HepG2 (cell line): ENCODE measurements around the gene PLEKHH3. TPM values are rescaled to one million over a fixed set of nuclear protein-coding genes. Genes with fewer than 3 reads are reported as not detected.

ENCODE experiments used
- ATAC-seq: fragments of 200-7000 bp; cut with Tn5 transposase; 3 replicates; pipeline ENCODE4 v1.9.1; 2020; ENCODE audit warnings: mild to moderate bottlenecking, moderate library complexity
- BruUV-seq: library from RNA; stranded (reverse); fragments of 400-500 nt; replicated peaks from 2 replicates; lab custom pipeline; 2021; lab: Mats Ljungman, UMichigan
- CTCF ChIA-PET: fragments of 300-600 bp; formaldehyde crosslinking; extraction: SDS; loops from one replicate; lab custom pipeline; 2021; ENCODE audit warnings: low total read pairs, inconsistent platforms, low intra/inter-chr PET ratio; lab: Yijun Ruan, JAX
- POLR2A ChIA-PET: fragments of 350-600 bp; sonication (Branson Sonifier 250); formaldehyde crosslinking; loops from one replicate; lab custom pipeline; 2020; ENCODE audit warnings: antibody characterized with exemption, inconsistent platforms; lab: Yijun Ruan, JAX
- DNase-seq: peaks from one replicate; pipeline ENCODE4 v3.0.0-alpha.2; 2015; ENCODE audit warnings: low spot score
- FAIRE-seq: peaks from 3 replicates; lab custom pipeline; 2011; peaks lifted over from hg19 to GRCh38; lab: Jason Lieb, UNC
- H2AFZ ChIP-seq: one replicate; pipeline ENCODE4 v1.6.1; 2011; ENCODE audit warnings: low read length, inconsistent platforms
- H3K27ac ChIP-seq: fragments of 300-600 bp; 3 replicates; pipeline ENCODE4 v1.8.0; 2011; ENCODE audit warnings: mixed run types, mild to moderate bottlenecking, mixed read lengths, low read length, inconsistent platforms; ENCODE audit not compliant: insufficient read depth; ENCODE audit errors: extremely low read length
- H3K27me3 ChIP-seq, 2 experiments: fragments of 200-600 bp in 1 of 2; 2 replicates in 1 of 2; 3 replicates in 1 of 2; pipeline versions ENCODE4 v1.6.0 to v1.8.0; 2011; ENCODE audit warnings: low read length in 2 of 2, mild to moderate bottlenecking in 2 of 2, moderate library complexity in 2 of 2, inconsistent platforms in 1 of 2; ENCODE audit not compliant: insufficient read depth in 2 of 2, control insufficient read depth in 1 of 2
- H3K36me3 ChIP-seq, 2 experiments: fragments of 200-600 bp in 1 of 2; replicated peaks in 1 of 2; 2 replicates in 1 of 2; 3 replicates in 1 of 2; pipeline versions ENCODE4 v1.5.1 to v1.8.0; 2011; ENCODE audit warnings: low read length in 2 of 2, inconsistent platforms in 1 of 2; ENCODE audit not compliant: insufficient read depth in 2 of 2, control insufficient read depth in 1 of 2
- H3K4me1 ChIP-seq: 2 replicates; pipeline ENCODE4 v1.5.1; 2012; ENCODE audit warnings: low read length, inconsistent platforms; ENCODE audit not compliant: insufficient read depth
- H3K4me2 ChIP-seq: 2 replicates; pipeline ENCODE4 v1.6.0; 2011; ENCODE audit warnings: low read depth, low read length, inconsistent platforms
- H3K4me3 ChIP-seq, 3 experiments: fragments of 200-600 bp in 1 of 3; sonication (generic), shearing (Covaris generic) in 1 of 3; replicated peaks in 1 of 3; 2 replicates each; pipeline ENCODE4 v1.5.1; 2011 to 2016; ENCODE audit warnings: low read length in 3 of 3, inconsistent platforms in 2 of 3, low read depth in 2 of 3, mild to moderate bottlenecking in 2 of 3, control low read depth in 1 of 3, mixed read lengths in 1 of 3; ENCODE audit not compliant: insufficient read depth in 1 of 3
- H3K79me2 ChIP-seq: one replicate; pipeline ENCODE4 v1.6.1; 2011; ENCODE audit warnings: low read length, inconsistent platforms; ENCODE audit not compliant: insufficient read depth
- H3K9ac ChIP-seq: 2 replicates; pipeline ENCODE4 v1.6.0; 2011; ENCODE audit warnings: mild to moderate bottlenecking, low read depth, low read length, inconsistent platforms; ENCODE audit not compliant: insufficient read depth
- H3K9me3 ChIP-seq: 2 replicates; pipeline ENCODE4 v1.5.1; 2012; ENCODE audit warnings: mild to moderate bottlenecking, low read length
- H4K20me1 ChIP-seq: 2 replicates; pipeline ENCODE4 v1.6.0; 2011; ENCODE audit warnings: inconsistent platforms, mild to moderate bottlenecking, low read length, moderate library complexity; ENCODE audit not compliant: insufficient read depth
- AKNA ChIP-seq: sonication (generic); formaldehyde crosslinking; IDR thresholded peaks from 2 replicates; pipeline ENCODE4 v1.4.0; 2020; ENCODE audit warnings: missing genetic modification reagents, borderline replicate concordance
- BORCS8-MEF2B ChIP-seq: sonication (generic); formaldehyde crosslinking; IDR thresholded peaks from 2 replicates; pipeline ENCODE4 v1.8.0; 2022; ENCODE audit warnings: mild to moderate bottlenecking, missing genetic modification reagents
- FOXK2 ChIP-seq: fragments of 450-650 bp; IDR thresholded peaks from 2 replicates; pipeline ENCODE4 v1.6.1; 2016
- KDM5A ChIP-seq: fragments of 200-600 bp; sonication (generic); IDR thresholded peaks from 2 replicates; pipeline ENCODE4 v1.7.0; 2018; ENCODE audit warnings: antibody characterized with exemption, mild to moderate bottlenecking, low read length, borderline replicate concordance
- KLF9 ChIP-seq: IDR thresholded peaks from 2 replicates; pipeline ENCODE4 v1.6.1; 2016; ENCODE audit warnings: low read depth
- NFE2L1 ChIP-seq: sonication (generic); formaldehyde crosslinking; IDR thresholded peaks from 2 replicates; pipeline ENCODE4 v1.4.0; 2020; ENCODE audit warnings: missing genetic modification reagents, mild to moderate bottlenecking, borderline replicate concordance
- REL ChIP-seq: sonication (generic); formaldehyde crosslinking; conservative IDR thresholded peaks from 2 replicates; pipeline ENCODE4 v1.8.0; 2022; ENCODE audit warnings: mild to moderate bottlenecking, missing genetic modification reagents, moderate library complexity
- RFXAP ChIP-seq: sonication (generic); formaldehyde crosslinking; IDR thresholded peaks from 2 replicates; pipeline ENCODE4 v1.4.0; 2020; ENCODE audit warnings: missing genetic modification reagents, borderline replicate concordance
- SKI ChIP-seq: fragments of 450-650 bp; IDR thresholded peaks from one replicate; pipeline ENCODE4 v1.6.1; 2018; ENCODE audit warnings: mild to moderate bottlenecking; ENCODE audit not compliant: partially characterized antibody
- ZNF562 ChIP-seq: sonication (generic); formaldehyde crosslinking; IDR thresholded peaks from 2 replicates; pipeline ENCODE4 v1.8.0; 2022; ENCODE audit warnings: missing genetic modification reagents, borderline replicate concordance
- ZNF772 ChIP-seq: sonication (generic); formaldehyde crosslinking; IDR thresholded peaks from 2 replicates; pipeline ENCODE4 v1.5.0; 2020; ENCODE audit warnings: mild to moderate bottlenecking, missing genetic modification reagents
- WGBS: methylation state at CpG from one replicate; pipeline ENCODE4 v1.1.6; 2017; ENCODE audit warnings: low lambda C conversion rate; 5-methylcytosine and 5-hydroxymethylcytosine counted together
- in situ Hi-C: cut with HindIII; loops from 2 replicates; pipeline ENCODE4 v1.10.0; 2017; ENCODE audit warnings: low pct_unique_long_range_greater_than_20kb; ENCODE audit not compliant: extremely low pct_ligation_motif_present
- intact Hi-C: fragments of 100-400 bp; cut with micrococcal nuclease; formaldehyde crosslinking; loops from one replicate; pipeline ENCODE4 v1.10.0; 2022; ENCODE audit not compliant: unreplicated experiment
- polyA plus RNA-seq, 8 experiments: library from polyadenylated mRNA; depleted of rRNA in 3 of 8; stranded (reverse) in 7 of 8; unstranded in 1 of 8; fragments of >200 nt; fragmentation: Illumina TruSeq in 4 of 8; extraction: Trizol in 4 of 8; gene quantifications; 2 replicates each; pipeline versions ENCODE4 v1.2.1 to v1.2.3, GENCODE V29; 2011 to 2016; ENCODE audit warnings: low read depth in 4 of 8, missing spikeins in 1 of 8, mixed read lengths in 1 of 8; ENCODE audit not compliant: insufficient read depth in 1 of 8
- total RNA-seq, 5 experiments: library from RNA; depleted of rRNA; stranded (reverse); fragments of >200 nt; fragmentation: Illumina TruSeq; extraction: Trizol; gene quantifications; 2 replicates each; pipeline ENCODE4 v1.2.3, GENCODE V29; 2016; ENCODE audit warnings: low read depth in 1 of 5

The PLEKHH3 gene
- total and polyA plus RNA-seq, 2 of the 13 experiments (the other 11 are each of a cell fraction or from before 2014, with no cell fraction given), result 6.0 to 19.9 TPM

- no peak for TF ChIP-seq AKNA (CRISPR knock-in tag)
- TF ChIP-seq SKI, result no peak
- TF ChIP-seq ZNF772 (CRISPR knock-in tag), result no peak
- no peak for TF ChIP-seq KDM5A
- no peak for TF ChIP-seq NFE2L1 (CRISPR knock-in tag)
- no peak for TF ChIP-seq FOXK2
Measured at GRCh38 chr17:42694524-42694923, 17.7 kb upstream of the PLEKHH3 start (continued).

- ChIA-PET POLR2A (no interaction called here), CTCF (no interaction called here)
- in situ Hi-C loops, result no loop called here
- ATAC-seq, result no peak
- peaks cover 3 to 5% of the 10 kb centered on the region in 2 experiments; a peak in 4 of 5 replicates for H3K36me3 ChIP-seq
- no peaks in the 10 kb centered on the region for H3K4me1 ChIP-seq
- H4K20me1 ChIP-seq, result no peaks in the 10 kb centered on the region
- BruUV-seq, result no TSS peak
- 77% methylated on average over 6 of the region's 11 CpGs for WGBS
- FAIRE-seq, result no peak
- no peak overlapping the region for H3K4me2 ChIP-seq
- no peak overlapping the region for H2AFZ ChIP-seq
- intact Hi-C loops, result no loop called here
- H3K9ac ChIP-seq, result no peak overlapping the region
- H3K27me3 ChIP-seq, result no peaks in the 10 kb centered on the region
- DNase-seq, result no peak
- H3K79me2 ChIP-seq, result no peaks in the 10 kb centered on the region
- no peaks in the 10 kb centered on the region for H3K9me3 ChIP-seq
- H3K27ac ChIP-seq, result no peak overlapping the region
- no peak overlapping the region for H3K4me3 ChIP-seq
- TF ChIP-seq BORCS8-MEF2B (CRISPR knock-in tag), result no peak
- no peak for TF ChIP-seq ZNF562 (CRISPR knock-in tag)
- TF ChIP-seq KLF9 (CRISPR knock-in tag), result no peak
- TF ChIP-seq REL (CRISPR knock-in tag), result no peak
- no peak for TF ChIP-seq RFXAP (CRISPR knock-in tag)
Measured at GRCh38 chr17:42692489-42692888, 15.7 kb upstream of the PLEKHH3 start.
